BLaER1 (cell line): Measurements from ENCODE around the gene FOXL1.

Source experiments
- H3K27ac ChIP-seq: shearing (Covaris generic); formaldehyde crosslinking; 2 replicates; pipeline ENCODE4 v1.8.1; 2022
- H3K27me3 ChIP-seq: shearing (Covaris generic); formaldehyde crosslinking; 2 replicates; pipeline ENCODE4 v1.8.1; 2022
- H3K36me3 ChIP-seq: shearing (Covaris generic); formaldehyde crosslinking; 2 replicates; pipeline ENCODE4 v1.8.1; 2022
- H3K4me1 ChIP-seq: shearing (Covaris generic); formaldehyde crosslinking; 2 replicates; pipeline ENCODE4 v1.8.1; 2022
- H3K4me2 ChIP-seq: shearing (Covaris generic); formaldehyde crosslinking; 2 replicates; pipeline ENCODE4 v1.8.1; 2022
- H3K4me3 ChIP-seq: shearing (Covaris generic); formaldehyde crosslinking; 2 replicates; pipeline ENCODE4 v1.8.1; 2022
- H3K9ac ChIP-seq: shearing (Covaris generic); formaldehyde crosslinking; 2 replicates; pipeline ENCODE4 v1.8.1; 2022
- H3K9me3 ChIP-seq: shearing (Covaris generic); formaldehyde crosslinking; 2 replicates; pipeline ENCODE4 v1.8.1; 2022
- H4K20me1 ChIP-seq: shearing (Covaris generic); formaldehyde crosslinking; 2 replicates; pipeline ENCODE4 v1.8.1; 2022
- Cebpa-rat ChIP-seq: shearing (Covaris generic); IDR thresholded peaks from 2 replicates; pipeline ENCODE4 v1.8.1; 2022

FOXL1 gene

GRCh38 chr16:86614699-86615098, 36.4 kb downstream of the FOXL1 start:
- Histone ChIP-seq H3K36me3 (no peaks in the 10 kb centered on the region), H3K9me3 (no peaks in the 10 kb centered on the region), H3K4me1 (peaks cover 19% of the 10 kb centered on the region), H3K27me3 (no peaks in the 10 kb centered on the region), H4K20me1 (no peaks in the 10 kb centered on the region), H3K4me2 (no peak overlapping the region), H3K4me3 (no peak overlapping the region), H3K9ac (no peak overlapping the region), H3K27ac (no peak overlapping the region)
- TF ChIP-seq Cebpa-rat = no peak

- no peak overlapping the region for H3K4me2 ChIP-seq
- no peaks in the 10 kb centered on the region for H3K4me1 ChIP-seq
- no peak overlapping the region for H3K9ac ChIP-seq
- H3K27ac ChIP-seq = no peak overlapping the region
- no peaks in the 10 kb centered on the region for H3K36me3 ChIP-seq
- H3K4me3 ChIP-seq = no peak overlapping the region
- no peaks in the 10 kb centered on the region for H3K27me3 ChIP-seq
- no peak for TF ChIP-seq Cebpa-rat
- no peaks in the 10 kb centered on the region for H4K20me1 ChIP-seq
- no peaks in the 10 kb centered on the region for H3K9me3 ChIP-seq
These were observed 38.6 kb downstream of the FOXL1 start for GRCh38 chr16:86616906-86617305.

- Histone ChIP-seq H4K20me1 (no peaks in the 10 kb centered on the region), H3K4me3 (no peak overlapping the region), H3K4me2 (no peak overlapping the region)
These were observed 40.3 kb downstream of the FOXL1 start for GRCh38 chr16:86618431-86619238.

GRCh38 chr16:86619239-86619794, 41.0 kb downstream of the FOXL1 start:
- TF ChIP-seq Cebpa-rat = no peak
- H3K9ac ChIP-seq = no peak overlapping the region
- no peak overlapping the region for H3K4me2 ChIP-seq

More at GRCh38 chr16:86618431-86619238, 40.3 kb downstream of the FOXL1 start:
- Histone ChIP-seq H3K36me3 (no peaks in the 10 kb centered on the region), H3K27me3 (no peaks in the 10 kb centered on the region), H3K4me1 (no peaks in the 10 kb centered on the region), H3K9ac (no peak overlapping the region), H3K9me3 (no peaks in the 10 kb centered on the region), H3K27ac (no peak overlapping the region)
- TF ChIP-seq Cebpa-rat = no peak

GRCh38 chr16:86620184-86620583, 41.8 kb downstream of the FOXL1 start:
- Histone ChIP-seq H4K20me1 (no peaks in the 10 kb centered on the region), H3K4me1 (no peaks in the 10 kb centered on the region), H3K9ac (no peak overlapping the region), H3K4me2 (no peak overlapping the region), H3K36me3 (no peaks in the 10 kb centered on the region), H3K9me3 (no peaks in the 10 kb centered on the region), H3K27me3 (no peaks in the 10 kb centered on the region), H3K4me3 (no peak overlapping the region), H3K27ac (no peak overlapping the region)
- TF ChIP-seq Cebpa-rat = no peak

More at GRCh38 chr16:86619239-86619794, 41.0 kb downstream of the FOXL1 start:
- Histone ChIP-seq H4K20me1 (no peaks in the 10 kb centered on the region), H3K4me1 (no peaks in the 10 kb centered on the region), H3K27ac (no peak overlapping the region), H3K9me3 (no peaks in the 10 kb centered on the region), H3K4me3 (no peak overlapping the region), H3K27me3 (no peaks in the 10 kb centered on the region), H3K36me3 (no peaks in the 10 kb centered on the region)

GRCh38 chr16:86621966-86622365, 43.6 kb downstream of the FOXL1 start:
- Histone ChIP-seq H3K9ac (no peak overlapping the region), H3K36me3 (no peaks in the 10 kb centered on the region), H3K27ac (no peak overlapping the region), H3K4me3 (no peak overlapping the region), H3K27me3 (no peaks in the 10 kb centered on the region), H3K9me3 (no peaks in the 10 kb centered on the region), H4K20me1 (no peaks in the 10 kb centered on the region), H3K4me1 (no peaks in the 10 kb centered on the region), H3K4me2 (no peak overlapping the region)
- no peak for TF ChIP-seq Cebpa-rat

- H3K9me3 ChIP-seq = no peaks in the 10 kb centered on the region
- no peaks in the 10 kb centered on the region for H3K27me3 ChIP-seq
- H3K4me2 ChIP-seq = no peak overlapping the region
- H4K20me1 ChIP-seq = no peaks in the 10 kb centered on the region
- H3K4me3 ChIP-seq = no peak overlapping the region
- H3K27ac ChIP-seq = no peak overlapping the region
- no peaks in the 10 kb centered on the region for H3K36me3 ChIP-seq
- TF ChIP-seq Cebpa-rat = no peak
- H3K9ac ChIP-seq = no peak overlapping the region
- no peaks in the 10 kb centered on the region for H3K4me1 ChIP-seq
These were observed 44.6 kb downstream of the FOXL1 start for GRCh38 chr16:86622700-86623615.

- Histone ChIP-seq H3K27ac (no peak overlapping the region), H3K4me2 (no peak overlapping the region), H3K4me3 (no peak overlapping the region), H3K27me3 (no peaks in the 10 kb centered on the region), H3K9me3 (no peaks in the 10 kb centered on the region), H3K4me1 (no peaks in the 10 kb centered on the region), H4K20me1 (no peaks in the 10 kb centered on the region), H3K36me3 (no peaks in the 10 kb centered on the region), H3K9ac (no peak overlapping the region)
- TF ChIP-seq Cebpa-rat = no peak
These were observed 46.7 kb downstream of the FOXL1 start for GRCh38 chr16:86625029-86625428.

GRCh38 chr16:86625821-86626220, 47.5 kb downstream of the FOXL1 start:
- Histone ChIP-seq H3K4me1 (peaks cover 6% of the 10 kb centered on the region; the same call in 1 of the 2 replicates), H3K27ac (no peak overlapping the region), H3K4me3 (no peak overlapping the region), H3K4me2 (no peak overlapping the region), H3K27me3 (no peaks in the 10 kb centered on the region), H3K36me3 (no peaks in the 10 kb centered on the region), H3K9me3 (no peaks in the 10 kb centered on the region), H3K9ac (no peak overlapping the region), H4K20me1 (no peaks in the 10 kb centered on the region)
- no peak for TF ChIP-seq Cebpa-rat

GRCh38 chr16:86626284-86626683, 47.9 kb downstream of the FOXL1 start:
- Histone ChIP-seq H3K4me1 (peaks cover 11% of the 10 kb centered on the region), H3K4me2 (no peak overlapping the region), H3K27me3 (no peaks in the 10 kb centered on the region), H3K9ac (no peak overlapping the region), H3K9me3 (no peaks in the 10 kb centered on the region), H3K36me3 (no peaks in the 10 kb centered on the region), H3K27ac (no peak overlapping the region), H4K20me1 (no peaks in the 10 kb centered on the region), H3K4me3 (no peak overlapping the region)
- no peak for TF ChIP-seq Cebpa-rat
